Peyer's patch (tissue), 4 donors: ENCODE data around the gene LAG3.

ENCODE experiments used
- POLR2A ChIP-seq, 2 donors: fragments of 450-650 bp; IDR thresholded peaks; one replicate each; pipeline ENCODE4 v1.5.1; 2017; ENCODE audit warnings: antibody characterized with exemption in 2 of 2, mild to moderate bottlenecking in 2 of 2, moderate library complexity in 2 of 2
- TF ChIP-seq, protein P1 (sequence below), 6 experiments: fragments of 450-650 bp in 4 of 6; fragments of 200-600 bp in 2 of 6; sonication (generic) in 1 of 6; IDR thresholded peaks; one replicate each; pipeline ENCODE4 v1.5.1; 2017 to 2019; ENCODE audit warnings: antibody characterized with exemption in 6 of 6, mild to moderate bottlenecking in 3 of 6, moderate library complexity in 1 of 6

DNA sequence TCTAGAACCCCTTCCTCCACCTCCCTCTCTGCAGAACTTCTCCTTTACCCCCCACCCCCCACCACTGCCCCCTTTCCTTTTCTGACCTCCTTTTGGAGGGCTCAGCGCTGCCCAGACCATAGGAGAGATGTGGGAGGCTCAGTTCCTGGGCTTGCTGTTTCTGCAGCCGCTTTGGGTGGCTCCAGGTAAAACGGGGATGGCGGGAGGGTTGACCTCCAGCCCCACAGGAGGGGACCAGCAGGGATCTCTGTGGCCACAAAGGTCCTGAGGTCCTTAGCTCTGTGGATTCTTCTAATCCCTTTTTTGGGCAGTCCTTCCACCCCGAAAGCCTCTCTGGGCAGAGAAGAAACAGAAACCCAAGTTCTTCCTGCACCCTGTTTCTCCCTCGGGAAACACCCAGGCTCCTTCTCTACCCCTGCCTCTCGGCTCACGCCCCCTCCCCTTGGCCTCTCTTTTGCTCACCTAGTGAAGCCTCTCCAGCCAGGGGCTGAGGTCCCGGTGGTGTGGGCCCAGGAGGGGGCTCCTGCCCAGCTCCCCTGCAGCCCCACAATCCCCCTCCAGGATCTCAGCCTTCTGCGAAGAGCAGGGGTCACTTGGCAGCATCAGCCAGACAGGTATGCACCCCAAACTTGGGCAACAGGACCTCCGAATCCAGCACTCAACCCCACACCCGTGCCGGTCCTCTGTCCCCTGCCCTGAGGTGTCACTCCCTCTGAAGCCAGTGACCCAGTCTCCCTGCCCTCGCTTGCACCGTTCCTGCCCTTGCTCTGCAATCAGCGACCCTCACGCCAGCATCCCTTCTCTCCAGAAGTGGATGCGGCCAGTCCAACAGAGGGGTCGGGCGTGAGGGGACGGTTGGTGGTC is 638 bp downstream of the LAG3 start:
- TF ChIP-seq, protein P1, sequence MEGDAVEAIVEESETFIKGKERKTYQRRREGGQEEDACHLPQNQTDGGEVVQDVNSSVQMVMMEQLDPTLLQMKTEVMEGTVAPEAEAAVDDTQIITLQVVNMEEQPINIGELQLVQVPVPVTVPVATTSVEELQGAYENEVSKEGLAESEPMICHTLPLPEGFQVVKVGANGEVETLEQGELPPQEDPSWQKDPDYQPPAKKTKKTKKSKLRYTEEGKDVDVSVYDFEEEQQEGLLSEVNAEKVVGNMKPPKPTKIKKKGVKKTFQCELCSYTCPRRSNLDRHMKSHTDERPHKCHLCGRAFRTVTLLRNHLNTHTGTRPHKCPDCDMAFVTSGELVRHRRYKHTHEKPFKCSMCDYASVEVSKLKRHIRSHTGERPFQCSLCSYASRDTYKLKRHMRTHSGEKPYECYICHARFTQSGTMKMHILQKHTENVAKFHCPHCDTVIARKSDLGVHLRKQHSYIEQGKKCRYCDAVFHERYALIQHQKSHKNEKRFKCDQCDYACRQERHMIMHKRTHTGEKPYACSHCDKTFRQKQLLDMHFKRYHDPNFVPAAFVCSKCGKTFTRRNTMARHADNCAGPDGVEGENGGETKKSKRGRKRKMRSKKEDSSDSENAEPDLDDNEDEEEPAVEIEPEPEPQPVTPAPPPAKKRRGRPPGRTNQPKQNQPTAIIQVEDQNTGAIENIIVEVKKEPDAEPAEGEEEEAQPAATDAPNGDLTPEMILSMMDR (IDR thresholded peaks at IDR 0.05): no peak
- no peak for TF ChIP-seq POLR2A (IDR thresholded peaks at IDR 0.05)
